Activated naive CD4-positive, alpha-beta T cell treated with anti-CD3 and anti-CD28 coated beads, Interleukin-2, amount 50 U/mL, for 72 hours (primary cell): ENCODE data around the gene ANKRD33B. TPM values are rescaled to one million over a fixed set of nuclear protein-coding genes. Genes with fewer than 3 reads are reported as not detected.
"Not testable (repeated sequence)": the region's sequence is repeated elsewhere in the genome, so short reads cannot be mapped to it uniquely, and the experiment has no call there.

Experiments used
- ATAC-seq, 2 donors: fragments of 150-1000 bp; cut with Tn5 transposase; 2 replicates each; pipeline ENCODE4 v1.10.0; 2021; ENCODE audit warnings: mild to moderate bottlenecking in 2 of 2, moderate library complexity in 2 of 2
- DNase-seq, 2 donors: peaks; one replicate each; pipeline ENCODE4 v3.0.0; 2021 to 2022; ENCODE audit warnings: low spot score in 2 of 2
- H3K27ac Mint-ChIP-seq, 2 donors: one replicate each; pipeline ENCODE4 v1.8.0; 2022; ENCODE audit warnings: mild to moderate bottlenecking in 2 of 2, mixed read lengths in 2 of 2
- H3K36me3 Mint-ChIP-seq, 2 donors: one replicate each; pipeline ENCODE4 v1.8.0; 2022; ENCODE audit warnings: mixed read lengths in 2 of 2
- H3K9me3 Mint-ChIP-seq, 2 donors: one replicate each; pipeline ENCODE4 v1.8.0; 2022; ENCODE audit warnings: mixed read lengths in 2 of 2
- total RNA-seq, 2 donors: library from RNA; stranded (reverse); gene quantifications; one replicate each; pipeline ENCODE4 v1.2.3, GENCODE V29; 2022

Gene ANKRD33B
- total RNA-seq, 2 donors from 2014 or later: 5.6 TPM

GRCh38 chr5:10638723-10639122 lies 74.9 kb downstream of the ANKRD33B start:
- peaks cover 0 to 26% of the 10 kb centered on the region in 2 donors for H3K36me3 Mint-ChIP-seq
- not testable (repeated sequence) for ATAC-seq, H3K9me3 Mint-ChIP-seq, H3K27ac Mint-ChIP-seq, DNase-seq

GRCh38 chr5:10639846-10640368 lies 76.0 kb downstream of the ANKRD33B start:
- no peak for DNase-seq
- ATAC-seq: no peak

GRCh38 chr5:10642367-10642766 lies 78.5 kb downstream of the ANKRD33B start:
- ATAC-seq (no peak), DNase-seq (no peak)
- Mint-ChIP-seq H3K27ac (no peak overlapping the region), H3K9me3 (peaks cover 0 to 6% of the 10 kb centered on the region in 2 donors), H3K36me3 (peaks cover 0 to 30% of the 10 kb centered on the region in 2 donors)

More at GRCh38 chr5:10639846-10640368, 76.0 kb downstream of the ANKRD33B start:
- H3K27ac Mint-ChIP-seq: peak overlapping the region in 1 of 2 donors; percentile 7
- H3K9me3 Mint-ChIP-seq: peaks cover 0 to 6% of the 10 kb centered on the region in 2 donors
- H3K36me3 Mint-ChIP-seq: peaks cover 0 to 24% of the 10 kb centered on the region in 2 donors

GRCh38 chr5:10644192-10644591 lies 80.3 kb downstream of the ANKRD33B start:
- Mint-ChIP-seq H3K9me3 (no peaks in the 10 kb centered on the region), H3K27ac (peak overlapping the region in 1 of 2 donors; percentile 1), H3K36me3 (peaks cover 0 to 19% of the 10 kb centered on the region in 2 donors)
- no peak for ATAC-seq
- DNase-seq: no peak

GRCh38 chr5:10645146-10645545 lies 81.3 kb downstream of the ANKRD33B start:
- ATAC-seq (peak in 1 of 2 donors; percentile 62), DNase-seq (no peak)
- H3K36me3 Mint-ChIP-seq: peaks cover 0 to 14% of the 10 kb centered on the region in 2 donors
- H3K9me3 Mint-ChIP-seq: no peaks in the 10 kb centered on the region
- no peak overlapping the region for H3K27ac Mint-ChIP-seq

- Mint-ChIP-seq H3K27ac (no peak overlapping the region), H3K36me3 (peaks cover 0 to 9% of the 10 kb centered on the region in 2 donors), H3K9me3 (no peaks in the 10 kb centered on the region)
- ATAC-seq (no peak), DNase-seq (peak in 1 of 2 donors; percentile 20)
These were observed 81.8 kb downstream of the ANKRD33B start for GRCh38 chr5:10645671-10646070.

GRCh38 chr5:10647640-10648039 lies 83.8 kb downstream of the ANKRD33B start:
- Mint-ChIP-seq H3K36me3 (peaks cover 0 to 6% of the 10 kb centered on the region in 2 donors), H3K27ac (no peak overlapping the region), H3K9me3 (no peaks in the 10 kb centered on the region)
- DNase-seq (no peak), ATAC-seq (no peak)

GRCh38 chr5:10648806-10649665 lies 85.2 kb downstream of the ANKRD33B start:
- no peaks in the 10 kb centered on the region for H3K9me3 Mint-ChIP-seq

GRCh38 chr5:10649666-10650380 lies 86.0 kb downstream of the ANKRD33B start:
- no peak overlapping the region for H3K27ac Mint-ChIP-seq
- no peaks in the 10 kb centered on the region for H3K9me3 Mint-ChIP-seq
- H3K36me3 Mint-ChIP-seq: peaks cover 0 to 6% of the 10 kb centered on the region in 2 donors
- no peak for ATAC-seq
- peak in 1 of 2 donors; percentile 37 for DNase-seq

More at GRCh38 chr5:10648806-10649665, 85.2 kb downstream of the ANKRD33B start:
- H3K27ac Mint-ChIP-seq: no peak overlapping the region
- ATAC-seq: no peak
- peaks cover 0 to 6% of the 10 kb centered on the region in 2 donors for H3K36me3 Mint-ChIP-seq
- peak in 1 of 2 donors; percentile 40 for DNase-seq

- ATAC-seq (no peak), DNase-seq (peak in 1 of 2 donors; percentile 20)
- Mint-ChIP-seq H3K27ac (no peak overlapping the region), H3K9me3 (no peaks in the 10 kb centered on the region), H3K36me3 (no peaks in the 10 kb centered on the region)
These were observed 88.3 kb downstream of the ANKRD33B start for GRCh38 chr5:10652151-10652550.

GRCh38 chr5:10652606-10653005 lies 88.7 kb downstream of the ANKRD33B start:
- Mint-ChIP-seq H3K27ac (no peak overlapping the region), H3K9me3 (no peaks in the 10 kb centered on the region), H3K36me3 (no peaks in the 10 kb centered on the region)
- no peak for ATAC-seq
- DNase-seq: no peak

GRCh38 chr5:10653043-10653442 lies 89.2 kb downstream of the ANKRD33B start:
- Mint-ChIP-seq H3K9me3 (no peaks in the 10 kb centered on the region), H3K27ac (no peak overlapping the region), H3K36me3 (no peaks in the 10 kb centered on the region)
- ATAC-seq: no peak
- DNase-seq: peak in 1 of 2 donors; percentile 21

- Mint-ChIP-seq H3K9me3 (no peaks in the 10 kb centered on the region), H3K36me3 (no peaks in the 10 kb centered on the region), H3K27ac (no peak overlapping the region)
- peak in 1 of 2 donors; percentile 38 for DNase-seq
- no peak for ATAC-seq
These were observed 90.0 kb downstream of the ANKRD33B start for GRCh38 chr5:10653751-10654400.

GRCh38 chr5:10654566-10654965 lies 90.7 kb downstream of the ANKRD33B start:
- no peaks in the 10 kb centered on the region for H3K36me3 Mint-ChIP-seq
- no peak overlapping the region for H3K27ac Mint-ChIP-seq
- H3K9me3 Mint-ChIP-seq: no peaks in the 10 kb centered on the region
- DNase-seq (peak in 1 of 2 donors; percentile 20), ATAC-seq (no peak)

- Mint-ChIP-seq H3K36me3 (no peaks in the 10 kb centered on the region), H3K27ac (peak overlapping the region in 1 of 2 donors; percentile 44), H3K9me3 (no peaks in the 10 kb centered on the region)
- no peak for ATAC-seq
- peak in 1 of 2 donors; percentile 39 for DNase-seq
These were observed 91.5 kb downstream of the ANKRD33B start for GRCh38 chr5:10655161-10655971.
